ENCODE results near the gene ZNF577. TPM values are rescaled to one million over a fixed set of nuclear protein-coding genes. Genes with fewer than 3 reads are reported as not detected.

ZNF577 gene
- total and polyA plus RNA-seq, 2 donors (not counting 3 experiments of a cell fraction or from before 2014, with no cell fraction given), result 4.0 to 4.7 TPM

GRCh38 chr19:51926784-51927741, 39.3 kb upstream of the ZNF577 start, which contains the start of gene ZNF613:
TSS of gene ZNF613 (plus strand) at chr19:51927472. CDS start at chr19:51936221, 8,749 bp downstream.
- Histone ChIP-seq H3K27ac (ENCODE audit: insufficient read depth, low read depth, low read length) (peak within 1 kb of the TSS; percentile 25), H3K36me3 (ENCODE audit: control insufficient read depth in 2 of 2, extremely low read depth in 1 of 2, insufficient read depth in 2 of 2, low read length in 2 of 2) (peaks cover 0 to 2% of the 10 kb centered on the region in 2 experiments)

More at GRCh38 chr19:51926784-51927741, 39.3 kb upstream of the ZNF577 start, which contains the start of gene ZNF613:
- intact Hi-C loops (cut with micrococcal nuclease), result loop anchor here (1.0 to 10.0 kb wide), 7 partner anchors 23 to 262 kb away; partner anchors contain the start of genes ZNF350, ZNF614, ZNF615 and ZNF616
- no TSS peak for BruUV-seq (replicated peaks)
- FAIRE-seq (peak; percentile 95), DNase-seq (ENCODE audit: low read depth, low spot score) (peak; percentile 94)
- Histone ChIP-seq H3K79me2 (ENCODE audit: control insufficient read depth, insufficient read depth, low read length) (peaks cover 3% of the 10 kb centered on the region), H2AFZ (ENCODE audit: low read depth, low read length) (peak within 1 kb of the TSS; percentile 93), H3K4me1 (ENCODE audit: control insufficient read depth, extremely low read depth, insufficient read depth, low read length) (peaks cover 8% of the 10 kb centered on the region), H3K9ac (replicated peaks; ENCODE audit: extremely low read depth, insufficient read depth, low read length) (peak within 1 kb of the TSS; percentile 58), H3K4me2 (ENCODE audit: insufficient read depth, low read length) (peak within 1 kb of the TSS; percentile 74), H3K9me1 (replicated peaks; ENCODE audit: control insufficient read depth, extremely low read depth, insufficient read depth, low read length) (no peaks in the 10 kb centered on the region), H3K27me3 (ENCODE audit: control insufficient read depth in 2 of 2, insufficient read depth in 2 of 2, low read length in 2 of 2) (no peaks in the 10 kb centered on the region), H4K20me1 (replicated peaks; ENCODE audit: control insufficient read depth, extremely low read depth, insufficient read depth, low read length) (no peaks in the 10 kb centered on the region), H3K4me3 (replicated peaks in 1 of 3; ENCODE audit: insufficient read depth in 1 of 3, low read depth in 1 of 3, low read length in 3 of 3) (peak within 1 kb of the TSS; percentile 52 to 82 (median 75)), H3K9me3 (replicated peaks; ENCODE audit: control insufficient read depth, insufficient read depth, low read length) (peaks cover 6% of the 10 kb centered on the region)
- dilution Hi-C loops (cut with MboI; ENCODE audit: extremely low pct_ligation_motif_present, low sequenced_read_pairs), result no loop called here
- TF ChIP-seq POLR2AphosphoS5 (IDR thresholded peaks at IDR 0.05; ENCODE audit: insufficient read depth, low read depth, low read length) (peak; percentile 33), POLR2A (IDR thresholded peaks at IDR 0.05; ENCODE audit: low read depth, low read length) (peak; percentile 50), EZH2 (IDR thresholded peaks at IDR 0.05; ENCODE audit: borderline replicate concordance, low read depth, low read length, severe bottlenecking) (no peak), JUN (IDR thresholded peaks at IDR 0.05; ENCODE audit: borderline replicate concordance, insufficient read depth, insufficient read length, low read depth) (no peak), MAX (IDR thresholded peaks at IDR 0.05; ENCODE audit: insufficient read depth, insufficient read length) (peak; percentile 43), CTCF (IDR thresholded peaks at IDR 0.05; ENCODE audit: extremely low read depth in 1 of 2, insufficient read depth in 1 of 2, low read depth in 1 of 2, low read length in 2 of 2) (no peak), FOS (IDR thresholded peaks at IDR 0.05; ENCODE audit: borderline replicate concordance, insufficient read depth, low read length) (peak; percentile 29), GATA2 (IDR thresholded peaks at IDR 0.05; ENCODE audit: insufficient read depth, insufficient read length, low read depth, low read length) (no peak)
- CTCF ChIA-PET, result no interaction called here
- POLR2A ChIA-PET, result no interaction called here

All from endothelial cell of umbilical vein (primary cell).